GM12878 (cell line): ENCODE measurements around the gene MPPED1. TPM values are rescaled to one million over a fixed set of nuclear protein-coding genes. Genes with fewer than 3 reads are reported as not detected.

ENCODE experiments used
- ATAC-seq: fragments of 200-7000 bp; cut with Tn5 transposase; 3 replicates; pipeline ENCODE4 v1.9.1; 2020; ENCODE audit warnings: mild to moderate bottlenecking, moderate library complexity
- BruUV-seq: library from RNA; stranded (reverse); fragments of 400-500 nt; replicated peaks from 2 replicates; lab custom pipeline; 2021; lab: Mats Ljungman, UMichigan
- CTCF ChIA-PET: fragments of 300-600 bp; sonication (Branson Sonifier 250); formaldehyde crosslinking; extraction: SDS; loops from one replicate; lab custom pipeline; 2021; ENCODE audit warnings: inconsistent platforms; lab: Yijun Ruan, JAX
- POLR2A ChIA-PET: fragments of 350-600 bp; formaldehyde crosslinking; extraction: SDS; loops from one replicate; lab custom pipeline; 2021; ENCODE audit warnings: inconsistent platforms; lab: Charles Lee
- RAD21 ChIA-PET: fragments of 300-600 bp; sonication (Branson Sonifier 250); formaldehyde crosslinking; loops from one replicate; lab custom pipeline; 2023; ENCODE audit warnings: antibody characterized with exemption; ENCODE audit not compliant: unreplicated experiment; lab: Charles Lee
- SMC1A ChIA-PET: fragments of 300-600 bp; sonication (Branson Sonifier 250); formaldehyde crosslinking; loops from one replicate; lab custom pipeline; 2023; ENCODE audit not compliant: unreplicated experiment, uncharacterized antibody; lab: Charles Lee
- DNase-seq: peaks from one replicate; pipeline ENCODE4 v3.0.0-alpha.2; 2011; ENCODE audit warnings: low read depth, low spot score
- FAIRE-seq: peaks from 3 replicates; lab custom pipeline; 2011; peaks lifted over from hg19 to GRCh38; lab: Jason Lieb, UNC
- H2AFZ ChIP-seq: 2 replicates; pipeline ENCODE4 v1.6.0; 2011; ENCODE audit warnings: low read depth, low read length, control low read depth; ENCODE audit not compliant: control insufficient read depth
- H3K27ac ChIP-seq: 2 replicates; pipeline ENCODE4 v1.5.1; 2011; ENCODE audit warnings: control low read depth; ENCODE audit not compliant: control insufficient read depth, insufficient read depth
- H3K27me3 ChIP-seq, 2 experiments: replicated peaks in 1 of 2; 2 replicates each; pipeline versions ENCODE4 v1.6.0 to v1.6.1; 2011; ENCODE audit warnings: low read length in 1 of 2; ENCODE audit not compliant: control insufficient read depth in 2 of 2, insufficient read depth in 2 of 2
- H3K36me3 ChIP-seq, 2 experiments: 2 replicates each; pipeline ENCODE4 v1.5.1; 2011; ENCODE audit warnings: low read length in 1 of 2; ENCODE audit not compliant: control insufficient read depth in 2 of 2, insufficient read depth in 2 of 2
- H3K4me1 ChIP-seq: 2 replicates; pipeline ENCODE4 v1.6.1; 2011; ENCODE audit warnings: mild to moderate bottlenecking, low read length, moderate library complexity, mixed read lengths; ENCODE audit not compliant: control insufficient read depth, insufficient read depth
- H3K4me2 ChIP-seq: 2 replicates; pipeline ENCODE4 v1.6.0; 2011; ENCODE audit warnings: control low read depth; ENCODE audit not compliant: control insufficient read depth, insufficient read depth
- H3K4me3 ChIP-seq: fragments of 200-600 bp; sonication (generic); 2 replicates; pipeline ENCODE4 v1.5.1; 2016
- H3K79me2 ChIP-seq: 2 replicates; pipeline ENCODE4 v1.6.0; 2011; ENCODE audit warnings: low read length; ENCODE audit not compliant: control insufficient read depth, insufficient read depth
- H3K9ac ChIP-seq: 2 replicates; pipeline ENCODE4 v1.8.0; 2011; ENCODE audit warnings: low read length, control low read depth, mixed read lengths; ENCODE audit not compliant: control insufficient read depth, insufficient read depth
- H3K9me3 ChIP-seq: replicated peaks from 3 replicates; pipeline ENCODE4 v1.5.1; 2011; ENCODE audit warnings: mild to moderate bottlenecking, low read length; ENCODE audit not compliant: control insufficient read depth, insufficient read depth
- H4K20me1 ChIP-seq: 2 replicates; pipeline ENCODE4 v1.6.0; 2011; ENCODE audit not compliant: control insufficient read depth, insufficient read depth
- ATF7 ChIP-seq: fragments of 450-650 bp; IDR thresholded peaks from 2 replicates; pipeline ENCODE4 v1.6.1; 2016; ENCODE audit warnings: low read depth, mild to moderate bottlenecking
- CEBPZ ChIP-seq: fragments of 150-350 bp; IDR thresholded peaks from 2 replicates; pipeline ENCODE4 v1.6.1; 2016; ENCODE audit warnings: low read depth, low read length
- CHD1 ChIP-seq: IDR thresholded peaks from 2 replicates; pipeline ENCODE4 v1.6.1; 2012; ENCODE audit warnings: low read depth, low read length, improper control_type of control experiment
- E2F8 ChIP-seq: fragments of 450-650 bp; IDR thresholded peaks from 2 replicates; pipeline ENCODE4 v1.6.1; 2018; ENCODE audit warnings: mild to moderate bottlenecking, low read depth, moderate library complexity; ENCODE audit not compliant: partially characterized antibody
- HDGF ChIP-seq: fragments of 450-650 bp; IDR thresholded peaks from 2 replicates; pipeline ENCODE4 v1.6.1; 2016; ENCODE audit warnings: antibody characterized with exemption
- KLF5 ChIP-seq: fragments of 450-650 bp; IDR thresholded peaks from 2 replicates; pipeline ENCODE4 v1.6.1; 2014; ENCODE audit warnings: mild to moderate bottlenecking; ENCODE audit not compliant: partially characterized antibody
- NFYA ChIP-seq: IDR thresholded peaks from 2 replicates; pipeline ENCODE4 v1.6.1; 2011; ENCODE audit warnings: low read depth, mild to moderate bottlenecking, low read length, improper control_type of control experiment, borderline replicate concordance
- POLR2A ChIP-seq: IDR thresholded peaks from 2 replicates; pipeline ENCODE4 v1.6.1; 2011; ENCODE audit warnings: low read depth, mild to moderate bottlenecking, low read length
- RB1 ChIP-seq: fragments of 450-650 bp; formaldehyde crosslinking; IDR thresholded peaks from 2 replicates; pipeline ENCODE4 v1.6.1; 2017; ENCODE audit warnings: mild to moderate bottlenecking, borderline replicate concordance
- SMC3 ChIP-seq: IDR thresholded peaks from 2 replicates; pipeline ENCODE4 v1.6.1; 2011; ENCODE audit warnings: low read length, improper control_type of control experiment, borderline replicate concordance
- ZNF274 ChIP-seq: IDR thresholded peaks from one replicate; pipeline ENCODE4 v1.8.0; 2011; ENCODE audit not compliant: insufficient read length, insufficient read depth
- WGBS: methylation state at CpG from one replicate; pipeline ENCODE4 v1.1.6; 2016; ENCODE audit warnings: low lambda C conversion rate; ENCODE audit not compliant: insufficient replicate concordance, insufficient coverage; ENCODE audit errors: missing lambda C conversion rate; 5-methylcytosine and 5-hydroxymethylcytosine counted together
- in situ Hi-C: fragments of 300-500 bp; cut with MboI; formaldehyde crosslinking; loops from 9 replicates; pipeline ENCODE4 v1.14.3; 2018; ENCODE audit warnings: mixed read lengths
- intact Hi-C: fragments of 100-400 bp; cut with micrococcal nuclease; formaldehyde crosslinking; loops from one replicate; pipeline ENCODE4 v1.14.2; 2022; ENCODE audit not compliant: unreplicated experiment
- polyA plus RNA-seq, 11 experiments: library from polyadenylated mRNA; depleted of rRNA in 4 of 11; unstranded in 6 of 11; stranded (reverse) in 5 of 11; fragments of >200 nt; fragmentation: Nextera tagmentation in 4 of 11; fragmentation: Illumina TruSeq in 1 of 11; extraction: Ambion mirVana in 4 of 11; extraction: Trizol in 1 of 11; gene quantifications; 1 replicate in 1 of 11; 2 replicates in 10 of 11; pipeline versions ENCODE4 v1.2.1 to v1.2.3, GENCODE V29; 2011 to 2016; ENCODE audit warnings: inconsistent platforms in 2 of 11, missing spikeins in 2 of 11, low read depth in 1 of 11
- total RNA-seq, 4 experiments: library from RNA; depleted of rRNA in 3 of 4; stranded (reverse); fragments of >200 nt in 3 of 4; fragmentation: Illumina TruSeq in 1 of 4; extraction: Trizol in 1 of 4; gene quantifications; 2 replicates each; pipeline versions ENCODE4 v1.2.1 to v1.2.3, GENCODE V29; 2013 to 2021

The MPPED1 gene
- total and polyA plus RNA-seq, 10 of the 15 experiments (the other 5 are each of a cell fraction or from before 2014, with no cell fraction given): 0.11 TPM; not detected in 9

GRCh38 chr22:43478621-43479300 lies 66.9 kb downstream of the MPPED1 start:
- SMC1A ChIA-PET: no interaction called here
- RAD21 ChIA-PET: no interaction called here
- CTCF ChIA-PET: no interaction called here

More at GRCh38 chr22:43478621-43479300, 66.9 kb downstream of the MPPED1 start:
- Histone ChIP-seq H3K4me1 (0 out of 2 replicates have a peak, but pooled peaks cover 4% of the 10 kb centered on the region), H3K79me2 (no peaks in the 10 kb centered on the region), H4K20me1 (no peaks in the 10 kb centered on the region), H3K27me3 (no peaks in the 10 kb centered on the region; a peak in 1 of 4 replicates), H3K9me3 (no peaks in the 10 kb centered on the region), H3K4me2 (no peak overlapping the region), H2AFZ (no peak overlapping the region), H3K27ac (no peak overlapping the region), H3K36me3 (no peaks in the 10 kb centered on the region), H3K4me3 (no peak overlapping the region), H3K9ac (no peak overlapping the region)
- POLR2A ChIA-PET: no interaction called here
- intact Hi-C loops: no loop called here
- BruUV-seq: no TSS peak
- no peak for FAIRE-seq
- TF ChIP-seq ZNF274 (no peak), E2F8 (no peak), SMC3 (no peak), CEBPZ (no peak), RB1 (no peak), CHD1 (no peak), KLF5 (no peak), NFYA (no peak), HDGF (no peak), POLR2A (no peak), ATF7 (no peak)
- ATAC-seq: no peak
- no peak for DNase-seq
- in situ Hi-C loops: no loop called here
- 51% methylated on average over 19 of the region's 21 CpGs for WGBS
